SJSA1 (cell line): Measurements from ENCODE around the gene RTBDN. TPM values are rescaled to one million over a fixed set of nuclear protein-coding genes. Genes with fewer than 3 reads are reported as not detected.
"Not testable (repeated sequence)": the region's sequence is repeated elsewhere in the genome, so short reads cannot be mapped to it uniquely, and the experiment has no call there.

ENCODE experiments used
- DNase-seq, 2 experiments: peaks; one replicate each; pipeline ENCODE4 v3.0.0-alpha.2; 2015 to 2020; ENCODE audit warnings: low spot score in 2 of 2, low read depth in 1 of 2
- H3K27ac ChIP-seq: fragments of 250-450 bp; sonication (Bioruptor Pico); 2 replicates; pipeline ENCODE4 v1.5.1; 2020; ENCODE audit warnings: mild to moderate bottlenecking, moderate library complexity
- H3K27me3 ChIP-seq: fragments of 250-450 bp; sonication (Bioruptor Pico); replicated peaks from 2 replicates; pipeline ENCODE4 v1.5.1; 2020; ENCODE audit warnings: mild to moderate bottlenecking, moderate library complexity
- H3K36me3 ChIP-seq: fragments of 250-450 bp; sonication (Bioruptor Pico); 2 replicates; pipeline ENCODE4 v1.5.1; 2020; ENCODE audit warnings: mild to moderate bottlenecking
- H3K4me1 ChIP-seq: fragments of 250-450 bp; sonication (Bioruptor Pico); replicated peaks from 2 replicates; pipeline ENCODE4 v1.6.1; 2021; ENCODE audit warnings: mild to moderate bottlenecking
- H3K4me3 ChIP-seq: fragments of 250-450 bp; sonication (Bioruptor Pico); 2 replicates; pipeline ENCODE4 v1.5.1; 2020; ENCODE audit warnings: mild to moderate bottlenecking
- H3K9me3 ChIP-seq: fragments of 250-450 bp; sonication (Bioruptor Pico); replicated peaks from 2 replicates; pipeline ENCODE4 v1.5.1; 2020; ENCODE audit warnings: mild to moderate bottlenecking
- total RNA-seq: library from RNA; depleted of rRNA; stranded (reverse); fragments of >200 nt; shearing (Covaris generic); gene quantifications from 2 replicates; pipeline ENCODE4 v1.2.3, GENCODE V29; 2014

Gene RTBDN
- total RNA-seq, 1 experiment from 2014 or later, result not detected

- Histone ChIP-seq H3K27ac (no peak overlapping the region), H3K4me1 (no peaks in the 10 kb centered on the region), H3K27me3 (no peaks in the 10 kb centered on the region; the same call in 1 of the 2 replicates), H3K9me3 (no peaks in the 10 kb centered on the region), H3K36me3 (no peaks in the 10 kb centered on the region), H3K4me3 (no peak overlapping the region)
- DNase-seq, result no peak
These were observed 32.2 kb upstream of the RTBDN start for GRCh38 chr19:12866416-12867119.

GRCh38 chr19:12865746-12866415, 31.5 kb upstream of the RTBDN start:
- Histone ChIP-seq H3K27me3 (no peaks in the 10 kb centered on the region; the same call in 1 of the 2 replicates), H3K36me3 (no peaks in the 10 kb centered on the region), H3K27ac (no peak overlapping the region), H3K9me3 (no peaks in the 10 kb centered on the region), H3K4me3 (no peak overlapping the region), H3K4me1 (no peaks in the 10 kb centered on the region)
- no peak for DNase-seq

- DNase-seq, result no peak
- Histone ChIP-seq H3K36me3 (no peaks in the 10 kb centered on the region), H3K9me3 (no peaks in the 10 kb centered on the region), H3K4me3 (no peak overlapping the region), H3K27me3 (no peaks in the 10 kb centered on the region; the same call in 1 of the 2 replicates), H3K4me1 (no peaks in the 10 kb centered on the region), H3K27ac (no peak overlapping the region)
These were observed 30.6 kb upstream of the RTBDN start for GRCh38 chr19:12864721-12865715.

GRCh38 chr19:12864143-12864542, 29.8 kb upstream of the RTBDN start:
- no peak overlapping the region for H3K4me3 ChIP-seq
- H3K9me3 ChIP-seq, result no peaks in the 10 kb centered on the region
- no peak overlapping the region for H3K27ac ChIP-seq
- no peaks in the 10 kb centered on the region for H3K4me1 ChIP-seq
- DNase-seq, result no peak
- H3K36me3 ChIP-seq, result no peaks in the 10 kb centered on the region
- H3K27me3 ChIP-seq, result no peaks in the 10 kb centered on the region; the same call in 1 of the 2 replicates

- Histone ChIP-seq H3K9me3 (no peaks in the 10 kb centered on the region), H3K36me3 (no peaks in the 10 kb centered on the region)
- DNase-seq, result no peak
These were observed 25.2 kb upstream of the RTBDN start for GRCh38 chr19:12859546-12859945.

GRCh38 chr19:12858041-12858928, 23.9 kb upstream of the RTBDN start:
- H3K4me1 ChIP-seq, result no peaks in the 10 kb centered on the region
- H3K27ac ChIP-seq, result no peak overlapping the region
- H3K27me3 ChIP-seq, result no peaks in the 10 kb centered on the region
- no peaks in the 10 kb centered on the region for H3K9me3 ChIP-seq
- H3K4me3 ChIP-seq, result no peak overlapping the region
- no peaks in the 10 kb centered on the region for H3K36me3 ChIP-seq
- no peak for DNase-seq

More at GRCh38 chr19:12859546-12859945, 25.2 kb upstream of the RTBDN start:
- H3K4me3 ChIP-seq, result no peak overlapping the region
- H3K4me1 ChIP-seq, result no peaks in the 10 kb centered on the region
- H3K27me3 ChIP-seq, result no peaks in the 10 kb centered on the region; the same call in 1 of the 2 replicates
- no peak overlapping the region for H3K27ac ChIP-seq

- H3K4me1 ChIP-seq, result no peaks in the 10 kb centered on the region
- H3K9me3 ChIP-seq, result no peaks in the 10 kb centered on the region
- H3K27me3 ChIP-seq, result no peaks in the 10 kb centered on the region
- no peak overlapping the region for H3K4me3 ChIP-seq
- H3K27ac ChIP-seq, result no peak overlapping the region
- H3K36me3 ChIP-seq, result no peaks in the 10 kb centered on the region
- no peak for DNase-seq
These were observed 22.3 kb upstream of the RTBDN start for GRCh38 chr19:12856653-12857052.

GRCh38 chr19:12847159-12848139, 13.1 kb upstream of the RTBDN start:
- peak; percentile 76 to 84 for DNase-seq
- Histone ChIP-seq H3K4me1 (peaks cover 7% of the 10 kb centered on the region), H3K9me3 (no peaks in the 10 kb centered on the region), H3K27me3 (no peaks in the 10 kb centered on the region; the same call in 1 of the 2 replicates), H3K36me3 (no peaks in the 10 kb centered on the region), H3K27ac (no peak overlapping the region), H3K4me3 (no peak overlapping the region)

GRCh38 chr19:12846613-12847012, 12.2 kb upstream of the RTBDN start:
- H3K4me1 ChIP-seq, H3K36me3 ChIP-seq, H3K27me3 ChIP-seq, DNase-seq, H3K27ac ChIP-seq, H3K9me3 ChIP-seq, H3K4me3 ChIP-seq: not testable (repeated sequence)

- Histone ChIP-seq H3K4me3 (no peak overlapping the region), H3K27me3 (peaks cover 28% of the 10 kb centered on the region), H3K9me3 (no peaks in the 10 kb centered on the region), H3K27ac (no peak overlapping the region), H3K36me3 (no peaks in the 10 kb centered on the region), H3K4me1 (peaks cover 11% of the 10 kb centered on the region)
- DNase-seq, result no peak
These were observed 9.8 kb upstream of the RTBDN start for GRCh38 chr19:12843999-12844732.

GRCh38 chr19:12843328-12843727, 8.9 kb upstream of the RTBDN start:
- Histone ChIP-seq H3K27ac (no peak overlapping the region), H3K4me1 (peaks cover 17% of the 10 kb centered on the region), H3K4me3 (no peak overlapping the region), H3K36me3 (no peaks in the 10 kb centered on the region), H3K27me3 (peaks cover 36% of the 10 kb centered on the region), H3K9me3 (no peaks in the 10 kb centered on the region)
- no peak for DNase-seq
